Measurements from ENCODE around the gene NECAP2.
"Not testable (repeated sequence)": the region's sequence is repeated elsewhere in the genome, so short reads cannot be mapped to it uniquely, and the experiment has no call there.

The NECAP2 gene

DNA sequence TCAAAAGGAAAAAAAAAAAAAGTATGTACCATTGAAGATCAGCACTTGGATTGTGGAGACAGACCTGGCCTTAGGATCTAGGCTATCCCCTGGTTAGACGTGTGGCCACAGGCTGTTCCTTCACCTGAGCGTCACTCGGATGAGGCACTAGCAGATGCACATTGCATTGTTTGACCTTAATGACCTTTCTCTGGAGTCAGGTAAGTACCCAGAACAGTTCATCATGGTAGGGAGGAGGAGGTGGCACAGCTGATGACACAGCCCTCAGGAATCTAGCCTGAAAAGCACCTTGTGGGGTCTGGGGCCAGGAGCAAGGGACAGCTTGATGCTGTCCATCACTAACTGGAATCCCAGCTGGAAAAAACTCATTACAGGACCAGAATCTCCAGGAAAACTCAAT lies 21.2 kb downstream of the NECAP2 start:
- no peak for DNase-seq

- no peak for DNase-seq
Measured at GRCh38 chr1:16462773-16463330, 22.3 kb downstream of the NECAP2 start.

DNA sequence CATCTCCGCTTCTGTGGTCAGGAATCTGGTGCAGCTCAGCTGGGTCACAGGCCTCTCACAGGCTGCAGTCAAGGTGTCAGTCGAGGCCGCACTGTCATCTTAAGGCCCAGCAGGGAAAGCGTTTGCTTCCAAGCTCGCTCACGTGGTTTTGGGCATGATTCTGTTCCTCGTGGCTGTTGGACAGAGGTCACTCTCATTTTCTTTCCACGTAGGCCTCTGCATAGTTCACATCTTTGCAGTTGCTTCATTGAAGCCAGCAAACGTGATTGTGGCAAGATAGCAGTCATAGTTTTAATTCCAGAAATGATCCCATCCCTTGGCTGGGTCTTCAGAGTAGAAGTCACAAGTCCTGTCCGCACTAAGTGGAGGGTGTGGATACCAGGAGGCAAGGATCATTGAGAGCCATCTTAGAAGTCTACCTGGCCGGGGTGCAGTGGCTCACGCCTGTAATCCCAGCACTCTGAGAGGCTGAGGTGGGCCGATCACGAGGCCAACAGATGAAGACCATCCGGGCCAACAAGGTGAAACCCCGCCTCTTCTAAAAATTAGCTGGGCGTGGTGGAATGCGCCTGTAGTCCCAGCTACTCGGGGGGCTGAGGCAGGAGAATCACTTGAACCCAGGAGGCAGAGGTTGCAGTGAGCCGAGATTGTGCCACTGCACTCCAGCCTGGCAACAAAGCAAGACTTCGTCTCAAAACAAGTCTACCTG lies 24.5 kb downstream of the NECAP2 start:
- no peak for DNase-seq

GRCh38 chr1:16468558-16468957 lies 28.0 kb downstream of the NECAP2 start:
- DNase-seq: no peak

GRCh38 chr1:16474166-16474800 lies 33.8 kb downstream of the NECAP2 start:
- DNase-seq: no peak

GRCh38 chr1:16474891-16475290 lies 34.4 kb downstream of the NECAP2 start:
- not testable (repeated sequence) for DNase-seq

DNA sequence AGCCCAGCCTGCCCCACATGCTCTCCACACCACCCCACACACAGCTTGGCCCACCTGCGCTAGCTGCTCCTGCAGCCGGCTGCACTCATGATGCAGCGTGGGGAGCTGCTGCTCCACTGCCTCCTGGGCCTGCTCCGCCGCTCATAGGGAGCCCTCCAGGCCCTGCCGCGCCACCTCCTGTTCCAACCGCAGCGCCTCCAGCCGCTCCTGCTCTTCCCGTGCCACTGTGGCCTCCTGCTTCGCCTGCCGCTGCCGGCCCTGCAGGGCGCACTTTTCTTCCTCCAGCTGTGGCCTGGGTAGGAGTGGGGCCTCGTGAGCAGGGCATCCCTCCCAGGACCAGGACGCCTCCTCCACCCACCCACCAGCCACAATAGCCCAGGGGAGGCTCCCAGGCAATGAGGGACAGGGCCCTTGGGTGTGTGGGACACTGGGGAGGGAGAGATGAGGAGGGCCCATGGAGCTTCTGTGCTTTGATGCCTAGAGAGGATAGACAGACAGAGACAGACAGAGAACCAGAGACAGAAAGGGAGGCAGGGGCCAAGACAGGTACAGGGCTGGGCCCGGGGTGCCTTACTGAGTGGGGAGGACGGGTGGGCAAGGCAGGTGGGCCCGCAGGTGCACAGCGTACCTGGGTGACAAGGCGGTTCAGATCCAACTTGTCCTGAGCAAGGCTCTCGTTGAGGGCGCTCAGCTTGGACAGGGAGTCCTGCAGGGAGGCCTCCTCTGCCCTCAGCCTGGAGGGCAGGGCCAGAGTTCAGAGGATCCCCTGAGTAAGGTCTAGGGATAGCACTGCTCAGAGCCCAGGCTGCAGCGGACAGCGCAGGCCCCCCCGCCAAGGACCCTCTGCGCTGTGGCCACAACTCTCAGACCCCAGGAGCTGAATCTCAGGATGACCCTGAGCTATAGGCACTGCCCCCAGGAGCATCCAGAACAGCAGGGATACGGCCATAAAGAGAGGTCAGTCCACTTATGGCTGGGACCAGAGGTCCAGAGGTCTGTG lies 35.5 kb downstream of the NECAP2 start:
- not testable (repeated sequence) for DNase-seq

- DNase-seq: no peak
Measured at GRCh38 chr1:16478091-16478490, 37.6 kb downstream of the NECAP2 start.

DNA sequence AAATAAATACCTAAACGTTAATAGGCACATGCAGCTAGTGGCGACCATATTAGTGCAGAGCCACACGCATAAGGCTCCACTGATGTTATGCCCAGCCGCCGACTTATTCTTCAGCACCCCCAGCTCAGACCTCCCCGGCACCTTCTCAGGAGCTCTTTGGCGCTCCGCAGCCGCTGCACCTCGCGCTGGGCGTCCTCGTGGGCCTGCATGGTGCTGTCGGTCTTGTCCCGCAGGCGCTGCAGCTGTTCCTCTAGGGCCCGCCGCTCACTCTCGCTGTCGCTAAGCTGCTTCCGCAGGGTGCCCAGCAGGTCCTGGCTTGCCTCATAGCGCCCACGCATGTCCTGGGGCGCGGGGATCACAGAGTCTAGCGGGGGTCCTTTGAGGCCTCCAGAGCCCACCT lies 42.6 kb downstream of the NECAP2 start:
- not testable (repeated sequence) for DNase-seq

DNA sequence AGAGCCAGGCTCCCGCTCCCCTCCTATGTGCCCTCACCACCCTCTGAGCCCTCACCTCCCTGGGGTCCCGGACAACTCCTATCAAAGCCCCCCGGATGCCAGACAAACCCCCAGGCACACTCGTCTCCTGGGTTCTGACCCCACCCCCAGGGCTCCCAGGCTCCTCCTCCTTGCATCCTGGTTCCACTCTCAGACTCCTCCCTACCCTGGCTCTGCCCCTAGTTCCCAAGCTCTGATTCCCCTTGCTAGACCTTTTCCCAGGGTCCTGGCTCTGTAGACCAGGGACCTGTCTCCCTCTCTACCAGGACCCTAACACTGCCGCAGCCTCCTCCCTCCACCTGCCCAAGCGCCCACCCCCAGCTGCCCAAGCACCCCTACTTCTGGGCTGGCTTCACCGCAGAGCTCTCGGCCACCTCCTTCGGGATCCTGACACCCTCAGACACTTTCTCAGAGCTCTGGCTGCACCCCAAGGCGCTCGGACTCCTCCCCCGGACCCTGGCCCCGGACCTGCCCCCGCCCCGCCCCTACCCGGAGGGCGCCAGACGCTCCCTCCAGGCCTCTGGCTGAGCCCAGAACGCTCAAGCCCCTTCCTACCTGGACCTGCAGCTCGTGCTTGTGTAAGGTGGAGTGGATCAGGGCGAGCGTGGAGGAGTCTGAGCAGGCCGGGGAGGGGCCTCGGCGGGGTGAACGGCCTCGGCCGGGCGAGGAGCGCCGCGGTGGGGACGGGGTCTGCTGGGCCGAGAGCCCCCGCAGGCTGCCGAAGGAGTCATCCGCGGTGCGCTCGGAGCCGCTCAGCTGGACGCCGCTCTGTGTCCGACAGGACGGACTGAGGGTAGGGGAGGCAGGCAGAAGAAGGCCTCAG lies 43.3 kb downstream of the NECAP2 start:
- not testable (repeated sequence) for DNase-seq

GRCh38 chr1:16484501-16484835 lies 43.9 kb downstream of the NECAP2 start:
- no peak for DNase-seq

DNA sequence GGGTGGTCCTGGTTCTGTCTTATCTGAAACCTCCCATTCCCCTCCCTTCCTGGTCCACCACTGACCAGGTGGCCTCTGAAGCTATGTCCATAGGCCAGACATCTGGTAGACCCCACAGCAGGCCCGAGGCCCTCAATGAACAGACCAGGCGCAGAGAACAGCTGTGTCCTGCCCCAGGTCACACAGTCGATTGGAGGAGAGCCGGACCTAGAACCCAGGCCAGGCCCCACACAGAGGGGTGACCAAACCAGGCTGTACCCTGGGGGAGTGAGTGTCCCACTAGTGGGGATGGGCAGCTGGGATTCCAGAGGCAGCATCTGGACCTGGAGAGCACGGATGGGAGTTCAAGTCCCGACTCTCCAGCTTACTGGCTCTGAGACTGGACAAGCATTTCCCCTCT lies 44.4 kb downstream of the NECAP2 start:
- DNase-seq: no peak

GRCh38 chr1:16486316-16486715 lies 45.8 kb downstream of the NECAP2 start:
- not testable (repeated sequence) for DNase-seq

DNA sequence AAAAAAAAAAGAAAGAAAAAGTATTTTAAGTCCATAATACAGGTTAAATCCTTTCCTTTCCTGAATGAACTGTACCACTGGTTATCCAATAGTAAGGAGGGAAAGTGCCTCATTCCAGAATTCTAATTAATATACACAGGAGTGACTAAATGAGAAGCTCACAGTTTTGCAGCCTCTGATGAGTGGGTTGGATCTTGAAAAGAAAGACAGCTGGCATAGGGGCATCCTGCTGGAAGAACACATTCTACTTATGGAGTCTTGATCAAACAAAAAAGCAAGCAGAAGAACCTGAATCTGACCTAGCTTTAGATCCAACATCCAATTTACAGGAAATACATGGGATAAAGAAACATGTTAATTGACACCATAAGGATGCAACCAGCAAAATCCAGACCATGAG lies 46.5 kb downstream of the NECAP2 start:
- DNase-seq: not testable (repeated sequence)

DNA sequence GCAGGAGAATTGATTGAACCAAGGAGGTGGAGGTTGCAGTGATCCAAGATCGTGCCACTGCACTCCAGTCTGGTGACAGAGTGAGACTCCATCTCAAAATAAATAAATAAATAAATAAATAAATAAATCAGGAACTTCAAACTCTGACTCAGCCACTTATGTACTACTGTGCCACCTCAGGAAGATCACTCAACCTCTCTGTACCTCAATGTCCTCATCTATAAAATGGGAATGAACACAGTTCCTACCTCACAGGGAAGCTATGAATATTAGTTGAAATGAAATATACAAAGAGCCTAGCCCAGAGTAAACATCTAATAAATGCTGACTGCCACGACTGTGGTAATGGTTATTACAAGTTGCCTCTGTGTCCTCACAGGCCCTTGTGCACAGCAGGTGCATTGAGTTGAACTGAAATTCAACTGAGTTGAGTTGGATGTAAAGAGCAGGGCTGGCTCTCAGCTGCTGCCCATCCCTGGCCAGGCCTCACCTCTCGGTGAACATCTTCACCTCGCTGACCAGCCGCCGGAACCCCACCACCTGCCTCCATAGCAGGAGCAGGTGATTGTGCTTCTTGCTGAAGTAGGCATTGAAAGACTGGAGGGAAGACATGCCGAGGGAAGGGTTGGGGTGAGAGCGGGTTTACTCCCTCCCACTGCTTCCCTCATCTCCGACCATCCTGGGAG lies 48.8 kb downstream of the NECAP2 start:
- not testable (repeated sequence) for DNase-seq

- no peak for DNase-seq
Measured at GRCh38 chr1:16491056-16491675, 50.6 kb downstream of the NECAP2 start.

DNA sequence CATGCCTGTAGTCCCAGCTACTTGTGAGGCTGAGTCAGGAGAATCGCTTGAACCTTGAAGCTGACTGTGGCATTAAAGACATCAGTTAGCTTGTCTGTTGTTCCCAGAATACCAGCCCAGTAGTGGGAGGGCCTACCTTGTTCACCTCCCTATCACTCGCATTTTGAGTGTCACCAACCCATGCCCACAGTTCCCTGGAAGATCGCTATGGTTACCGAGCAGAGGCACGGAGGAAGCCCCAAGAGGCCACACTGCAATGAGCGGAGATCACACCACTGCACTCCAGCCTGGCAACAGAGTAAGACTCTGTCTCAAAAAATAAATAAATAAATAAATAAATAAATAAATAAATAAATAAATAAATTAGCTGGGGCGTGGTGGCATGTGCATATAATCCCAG lies 52.4 kb downstream of the NECAP2 start:
- DNase-seq: not testable (repeated sequence)

DNA sequence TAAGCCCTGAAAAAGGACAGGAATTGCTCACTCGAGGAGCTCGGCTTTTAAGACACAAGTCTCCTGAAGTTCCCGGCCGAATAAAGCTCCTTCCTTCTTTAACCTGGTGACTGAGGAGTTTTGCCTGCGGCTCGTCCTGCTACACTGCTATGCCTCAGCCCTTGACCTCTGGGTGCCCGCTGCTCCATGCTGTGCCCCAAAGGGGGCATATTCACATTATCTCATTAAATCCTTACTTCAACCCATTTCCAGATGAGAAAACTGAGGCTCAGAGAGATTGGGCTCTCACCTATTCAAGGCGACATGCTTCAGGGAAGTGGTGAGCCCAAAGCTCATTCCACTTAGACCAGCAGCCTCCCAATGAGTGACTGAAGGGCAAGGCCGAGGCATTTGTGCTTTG lies 53.2 kb downstream of the NECAP2 start:
- DNase-seq: not testable (repeated sequence)

DNA sequence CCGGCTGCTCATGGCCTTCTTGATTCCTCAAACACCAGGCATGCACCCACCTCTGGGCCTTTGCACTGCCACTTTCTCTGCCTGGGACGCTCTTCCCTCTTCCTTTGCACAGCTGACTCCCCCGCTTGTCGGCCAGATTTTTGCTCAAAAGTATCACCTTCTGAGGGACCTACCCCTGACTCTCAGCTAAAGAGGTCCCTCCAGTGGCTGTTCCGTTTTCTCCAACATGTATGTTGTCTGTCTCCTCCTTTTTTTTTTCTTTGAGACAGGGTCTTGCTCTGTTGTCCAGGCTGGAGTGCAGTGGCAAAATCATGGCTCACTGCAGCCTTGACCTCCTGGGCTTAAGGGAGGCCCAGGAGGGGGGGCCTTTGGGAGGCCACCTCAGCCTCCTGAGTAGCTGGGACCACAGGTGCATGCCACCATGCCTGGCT lies 57.0 kb downstream of the NECAP2 start:
- DNase-seq: not testable (repeated sequence)

DNA sequence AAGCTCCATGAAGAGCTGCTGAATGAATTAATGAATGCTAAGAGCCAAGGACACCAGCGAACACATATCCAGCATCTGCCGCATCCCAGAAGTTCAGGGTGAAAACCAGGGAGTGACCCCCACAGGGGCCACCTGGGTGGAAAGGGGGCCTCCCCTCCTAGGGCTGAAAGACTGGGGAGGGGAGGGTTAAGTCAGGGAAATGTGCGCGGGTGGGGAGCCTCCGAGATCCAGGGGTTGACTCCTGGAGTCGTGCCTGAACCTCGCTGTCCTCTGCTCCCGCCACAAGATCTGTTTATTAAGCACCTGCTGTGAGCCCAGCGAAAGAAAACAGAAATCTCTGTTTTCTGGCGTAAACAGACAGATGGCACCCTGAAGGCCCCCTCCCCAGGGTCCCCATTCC lies 57.5 kb downstream of the NECAP2 start:
- not testable (repeated sequence) for DNase-seq

Data from effector CD4-positive, alpha-beta T cell (primary cell).